Measurements from ENCODE around the gene ZNF581.

ZNF581 gene

DNA sequence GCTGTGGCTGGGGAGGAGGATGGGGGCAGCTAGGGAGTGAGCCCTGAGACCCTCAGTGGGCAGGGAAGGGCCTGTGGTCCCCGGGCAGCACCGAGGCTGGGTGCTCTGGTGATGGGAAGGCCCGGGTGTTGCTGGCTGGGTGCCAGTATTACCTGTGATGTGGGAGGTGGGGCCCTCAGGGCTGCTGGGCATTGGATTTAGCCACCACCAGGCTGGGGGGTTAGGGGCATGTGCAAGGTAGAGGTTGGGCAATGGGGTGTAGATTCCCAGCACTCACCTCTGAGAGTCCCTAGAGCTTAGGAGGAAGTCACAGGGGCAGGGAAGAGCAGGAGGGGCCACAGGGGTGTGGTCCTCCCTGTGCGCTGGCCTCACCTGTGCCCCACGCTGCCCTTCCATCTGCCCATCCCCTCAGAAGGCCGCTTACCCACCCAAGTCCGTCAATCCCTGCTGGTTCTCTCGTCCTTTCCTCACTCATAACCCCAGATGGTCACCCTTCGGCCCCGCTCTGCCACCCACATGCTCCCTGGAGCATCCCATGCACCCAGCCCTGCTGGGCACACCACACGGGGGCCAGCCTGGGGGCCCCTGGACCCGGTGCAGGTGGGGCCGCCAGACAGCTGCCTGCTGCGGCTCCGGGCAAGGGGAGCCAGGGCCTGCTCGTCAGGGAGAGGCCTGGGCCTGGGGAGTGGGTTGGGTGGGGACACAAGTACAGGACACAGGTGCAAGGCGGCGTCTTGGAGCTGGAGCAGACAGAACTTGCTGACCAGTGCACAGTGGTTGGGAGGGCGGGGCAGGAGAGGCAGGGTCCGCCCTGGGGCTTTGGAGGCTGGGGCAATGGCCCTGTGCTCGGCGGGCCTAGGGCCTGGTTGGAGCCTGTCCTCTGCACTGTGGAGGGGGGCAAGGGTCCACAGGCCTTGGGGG lies 44.1 kb downstream of the ZNF581 start:
- no peak for DNase-seq (ENCODE audit: low read depth, low spot score)
- no peak overlapping the region for H3K4me3 ChIP-seq (ENCODE audit: low read depth, low read length)
- TF ChIP-seq, protein P1, sequence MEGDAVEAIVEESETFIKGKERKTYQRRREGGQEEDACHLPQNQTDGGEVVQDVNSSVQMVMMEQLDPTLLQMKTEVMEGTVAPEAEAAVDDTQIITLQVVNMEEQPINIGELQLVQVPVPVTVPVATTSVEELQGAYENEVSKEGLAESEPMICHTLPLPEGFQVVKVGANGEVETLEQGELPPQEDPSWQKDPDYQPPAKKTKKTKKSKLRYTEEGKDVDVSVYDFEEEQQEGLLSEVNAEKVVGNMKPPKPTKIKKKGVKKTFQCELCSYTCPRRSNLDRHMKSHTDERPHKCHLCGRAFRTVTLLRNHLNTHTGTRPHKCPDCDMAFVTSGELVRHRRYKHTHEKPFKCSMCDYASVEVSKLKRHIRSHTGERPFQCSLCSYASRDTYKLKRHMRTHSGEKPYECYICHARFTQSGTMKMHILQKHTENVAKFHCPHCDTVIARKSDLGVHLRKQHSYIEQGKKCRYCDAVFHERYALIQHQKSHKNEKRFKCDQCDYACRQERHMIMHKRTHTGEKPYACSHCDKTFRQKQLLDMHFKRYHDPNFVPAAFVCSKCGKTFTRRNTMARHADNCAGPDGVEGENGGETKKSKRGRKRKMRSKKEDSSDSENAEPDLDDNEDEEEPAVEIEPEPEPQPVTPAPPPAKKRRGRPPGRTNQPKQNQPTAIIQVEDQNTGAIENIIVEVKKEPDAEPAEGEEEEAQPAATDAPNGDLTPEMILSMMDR (IDR thresholded peaks at IDR 0.05; ENCODE audit: insufficient read depth, low read length, missing control alignments): no peak
- ChIA-PET POLR2A (no interaction called here), CTCF (no interaction called here)

DNA sequence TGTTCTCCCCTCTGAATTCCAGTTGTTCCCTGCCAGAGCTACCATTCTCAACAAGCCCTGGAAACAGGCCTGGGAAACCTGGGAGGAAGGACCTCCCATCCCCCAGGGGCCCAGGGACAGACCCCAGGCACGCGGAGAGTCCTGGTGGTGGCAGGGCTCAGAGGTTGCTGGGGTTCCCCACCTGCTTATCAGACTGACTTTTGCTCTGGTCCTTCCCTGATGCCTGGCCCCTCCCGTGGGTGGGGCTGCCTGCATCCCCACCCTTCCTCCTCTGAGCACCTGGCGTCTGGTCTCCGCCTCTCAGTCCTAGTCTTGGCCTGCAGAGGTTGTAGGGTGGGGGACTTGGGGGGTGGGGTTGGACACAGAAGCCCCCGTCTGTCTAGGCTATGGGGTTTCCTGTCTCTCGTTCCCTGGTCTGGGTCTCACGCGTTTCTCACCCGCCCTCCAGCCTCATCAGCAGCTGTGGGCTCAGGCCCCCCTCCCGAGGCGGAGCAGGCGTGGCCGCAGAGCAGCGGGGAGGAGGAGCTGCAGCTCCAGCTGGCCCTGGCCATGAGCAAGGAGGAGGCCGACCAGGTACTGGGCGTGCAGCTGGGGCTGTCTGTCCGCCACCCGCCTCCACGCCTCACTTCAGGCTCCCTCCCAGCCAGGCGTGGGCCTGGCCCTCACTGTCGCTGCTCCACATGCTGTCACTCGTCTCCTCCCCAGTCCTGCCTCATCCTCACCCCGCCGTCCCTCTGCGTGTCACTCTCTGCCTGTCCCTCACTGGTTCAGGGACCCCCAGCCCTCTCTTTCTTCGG lies 45.2 kb downstream of the ZNF581 start:
- no peak overlapping the region for H3K4me3 ChIP-seq (ENCODE audit: low read depth, low read length)
- TF ChIP-seq, protein P1 (IDR thresholded peaks at IDR 0.05; ENCODE audit: insufficient read depth, low read length, missing control alignments): no peak
- ChIA-PET POLR2A (no interaction called here), CTCF (no interaction called here)
- no peak for DNase-seq (ENCODE audit: low read depth, low spot score)

DNA sequence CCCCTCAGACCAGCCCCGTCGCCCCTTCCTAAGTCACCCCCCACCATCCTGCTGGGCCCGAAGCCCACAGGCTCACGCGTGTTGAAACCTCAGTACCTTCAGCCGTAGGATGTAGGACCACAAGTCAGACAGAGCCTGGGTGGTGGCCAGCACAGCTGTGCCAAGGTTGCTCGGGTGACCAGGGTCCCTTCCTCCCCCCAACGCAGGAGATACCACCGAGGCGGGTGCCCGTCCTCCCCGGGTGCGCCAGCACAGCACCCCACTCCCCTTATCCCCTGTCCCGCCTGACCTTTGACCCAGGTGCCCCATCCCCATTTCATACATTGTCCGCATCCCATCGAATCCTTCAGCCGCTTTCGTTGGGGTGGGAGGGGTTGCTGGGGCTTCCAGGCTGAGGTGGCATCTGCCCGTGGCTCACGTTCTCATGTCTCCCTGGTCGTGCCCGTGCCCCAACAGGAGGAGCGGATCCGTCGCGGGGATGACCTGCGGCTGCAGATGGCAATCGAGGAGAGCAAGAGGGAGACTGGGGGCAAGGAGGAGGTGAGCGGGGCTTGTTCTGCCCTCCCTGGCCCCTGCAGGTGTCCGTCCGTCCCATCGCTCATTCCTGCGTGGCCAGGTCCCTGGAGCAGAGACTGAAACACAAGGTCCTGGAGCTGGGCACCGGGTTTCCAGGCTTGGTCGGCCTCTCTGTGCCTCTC lies 46.1 kb downstream of the ZNF581 start:
- POLR2A ChIA-PET: no interaction called here
- TF ChIP-seq, protein P1 (IDR thresholded peaks at IDR 0.05; ENCODE audit: insufficient read depth, low read length, missing control alignments): no peak
- no peak overlapping the region for H3K4me3 ChIP-seq (ENCODE audit: low read depth, low read length)
- DNase-seq (ENCODE audit: low read depth, low spot score): no peak
- CTCF ChIA-PET: interaction anchor here (1.6 kb wide), 1 partner anchor 18 kb away, joined by 7 read pairs; no protein-coding TSS in a partner anchor

DNA sequence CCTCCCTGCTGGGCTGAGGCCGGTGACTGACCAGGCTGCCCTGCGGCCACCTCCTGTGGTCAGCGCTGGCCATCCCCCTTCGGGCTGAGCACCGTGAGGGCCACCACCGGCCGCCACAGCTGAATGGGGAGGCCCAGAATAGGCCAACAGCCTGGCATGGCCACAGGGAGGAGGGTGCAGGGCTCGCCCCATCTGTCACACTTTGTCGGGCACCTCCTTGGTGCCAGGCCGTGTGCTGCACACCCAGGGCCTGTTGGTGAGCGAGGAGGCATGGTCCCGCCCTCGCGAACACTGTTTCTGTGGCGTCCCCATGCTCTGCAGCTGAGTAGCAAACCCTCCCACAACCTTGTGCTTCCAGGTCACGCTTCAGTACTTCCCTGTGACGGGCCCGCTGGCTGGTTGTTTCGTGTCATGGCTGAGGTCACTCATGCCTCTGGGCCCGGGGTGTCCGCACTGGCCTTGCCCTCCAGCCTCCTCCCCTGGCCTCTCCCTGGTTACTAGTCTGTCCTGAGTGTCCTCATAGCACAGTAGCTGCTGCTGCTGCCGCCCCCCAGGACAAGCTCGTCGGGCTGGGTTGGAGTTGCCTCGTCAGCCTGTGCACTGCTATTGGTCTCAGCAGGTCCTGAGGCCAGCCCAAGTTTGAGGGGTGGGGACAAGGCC lies 46.8 kb downstream of the ZNF581 start:
- no peak for DNase-seq (ENCODE audit: low read depth, low spot score)
- POLR2A ChIA-PET: no interaction called here
- TF ChIP-seq, protein P1 (IDR thresholded peaks at IDR 0.05; ENCODE audit: insufficient read depth, low read length, missing control alignments): no peak
- H3K4me3 ChIP-seq (ENCODE audit: low read depth, low read length): no peak overlapping the region
- CTCF ChIA-PET: interaction anchor here (1.6 kb wide), 1 partner anchor 19 kb away, joined by 7 read pairs; no protein-coding TSS in a partner anchor

DNA sequence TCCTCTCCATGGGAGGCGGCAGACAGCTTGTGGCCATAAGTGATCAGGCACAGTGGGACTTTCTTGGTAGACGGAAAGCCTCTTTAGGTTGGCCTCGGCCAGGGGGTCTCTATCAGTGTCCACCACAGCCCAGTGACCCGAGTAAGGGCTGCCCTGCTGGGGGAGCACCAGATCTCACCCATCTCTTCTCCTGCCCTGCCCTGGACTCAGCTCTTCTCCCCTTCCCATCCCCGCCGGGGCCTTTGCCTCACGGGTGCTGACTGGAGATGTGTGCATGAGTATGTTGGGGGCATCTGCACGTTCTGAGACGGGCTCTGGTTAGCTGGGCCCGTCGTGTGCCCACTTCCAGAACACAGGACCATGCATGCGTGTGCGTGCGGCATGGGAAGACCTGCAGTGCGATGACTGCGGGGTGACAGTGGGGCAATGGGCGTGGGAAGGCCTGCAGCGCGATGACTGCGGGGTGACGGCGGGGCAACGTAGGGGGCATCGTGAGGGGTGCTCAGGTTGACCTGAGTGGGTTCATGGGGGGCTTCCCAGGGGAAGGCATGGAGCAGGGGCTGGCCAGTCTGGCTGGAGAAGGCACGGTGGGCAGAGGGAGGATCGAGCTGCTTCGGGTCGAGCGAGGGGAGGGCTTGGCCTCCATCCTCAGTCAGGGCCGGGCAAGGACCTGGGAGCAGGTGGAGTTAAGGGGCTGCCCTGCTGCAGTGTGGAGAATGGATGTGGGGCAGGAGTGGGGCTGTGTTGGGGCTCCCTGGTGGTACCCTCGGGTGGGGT lies 47.5 kb downstream of the ZNF581 start:
- POLR2A ChIA-PET: no interaction called here
- TF ChIP-seq, protein P1 (IDR thresholded peaks at IDR 0.05; ENCODE audit: insufficient read depth, low read length, missing control alignments): no peak
- no peak overlapping the region for H3K4me3 ChIP-seq (ENCODE audit: low read depth, low read length)
- DNase-seq (ENCODE audit: low read depth, low spot score): no peak
- CTCF ChIA-PET: interaction anchor here (1.6 kb wide), 1 partner anchor 20 kb away, joined by 7 read pairs; no protein-coding TSS in a partner anchor
